GM06990 (cell line): Measurements from ENCODE around the gene RNF38.
"Not testable (repeated sequence)": the region's sequence is repeated elsewhere in the genome, so short reads cannot be mapped to it uniquely, and the experiment has no call there.

ENCODE experiments used
- DNase-seq: peaks from one replicate; pipeline ENCODE4 v3.0.0-alpha.2; 2011; ENCODE audit not compliant: insufficient read length; ENCODE audit errors: extremely low read depth
- H3K27me3 ChIP-seq: replicated peaks from 2 replicates; pipeline ENCODE4 v1.6.0; 2011; ENCODE audit warnings: low read length; ENCODE audit not compliant: control insufficient read depth, insufficient read depth
- H3K36me3 ChIP-seq: 2 replicates; pipeline ENCODE4 v1.5.1; 2011; ENCODE audit warnings: low read length; ENCODE audit not compliant: control insufficient read depth, insufficient read depth
- H3K4me3 ChIP-seq: replicated peaks from 2 replicates; pipeline ENCODE4 v1.5.1; 2011; ENCODE audit warnings: low read depth, mild to moderate bottlenecking, control low read depth, low read length
- CTCF ChIP-seq: IDR thresholded peaks from 2 replicates; pipeline ENCODE4 v1.5.1; 2011; ENCODE audit warnings: low read length, control low read depth, mild to moderate bottlenecking, inconsistent platforms; ENCODE audit not compliant: insufficient read depth, poor library complexity, severe bottlenecking

The RNF38 gene

GRCh38 chr9:36328798-36329411, 71.2 kb downstream of the RNF38 start:
- peak; percentile 70 for TF ChIP-seq CTCF
- Histone ChIP-seq H3K36me3 (no peaks in the 10 kb centered on the region), H3K27me3 (no peaks in the 10 kb centered on the region), H3K4me3 (no peak overlapping the region)
- DNase-seq = peak; percentile 24

GRCh38 chr9:36325081-36325828, 74.8 kb downstream of the RNF38 start:
- no peak for TF ChIP-seq CTCF
- Histone ChIP-seq H3K36me3 (no peaks in the 10 kb centered on the region), H3K27me3 (no peaks in the 10 kb centered on the region), H3K4me3 (no peak overlapping the region)
- no peak for DNase-seq

GRCh38 chr9:36323926-36324325, 76.1 kb downstream of the RNF38 start:
- H3K4me3 ChIP-seq = no peak overlapping the region
- no peak for DNase-seq
- no peaks in the 10 kb centered on the region for H3K27me3 ChIP-seq
- no peak for TF ChIP-seq CTCF
- no peaks in the 10 kb centered on the region for H3K36me3 ChIP-seq

- H3K27me3 ChIP-seq = no peaks in the 10 kb centered on the region
- TF ChIP-seq CTCF = no peak
- DNase-seq = no peak
Observed at GRCh38 chr9:36322462-36322861, 77.6 kb downstream of the RNF38 start.

GRCh38 chr9:36321903-36322302, 78.2 kb downstream of the RNF38 start:
- H3K36me3 ChIP-seq, H3K27me3 ChIP-seq, DNase-seq: not testable (repeated sequence)

More at GRCh38 chr9:36322462-36322861, 77.6 kb downstream of the RNF38 start:
- Histone ChIP-seq H3K4me3 (no peak overlapping the region), H3K36me3 (no peaks in the 10 kb centered on the region)

GRCh38 chr9:36320466-36320865, 79.6 kb downstream of the RNF38 start:
- no peaks in the 10 kb centered on the region for H3K36me3 ChIP-seq
- DNase-seq = no peak
- H3K4me3 ChIP-seq = no peak overlapping the region
- no peak for TF ChIP-seq CTCF
- no peaks in the 10 kb centered on the region for H3K27me3 ChIP-seq

More at GRCh38 chr9:36321903-36322302, 78.2 kb downstream of the RNF38 start:
- H3K4me3 ChIP-seq = not testable (repeated sequence)
